GM13976 (cell line): ENCODE measurements around the gene CCT2.

Experiments
- DNase-seq: peaks from one replicate; pipeline ENCODE4 v3.0.0; 2012; ENCODE audit warnings: low spot score
- in situ Hi-C: fragments of 300-500 bp; cut with MboI; formaldehyde crosslinking; loops from one replicate; pipeline ENCODE4 v1.12.0; 2022; ENCODE audit warnings: low sequenced_read_pairs, mixed read lengths, inconsistent platforms; ENCODE audit not compliant: unreplicated experiment
- TF ChIP-seq, protein P1 (sequence below): IDR thresholded peaks from 2 replicates; pipeline ENCODE4 v1.5.1; 2012; ENCODE audit warnings: borderline replicate concordance, mild to moderate bottlenecking; ENCODE audit not compliant: insufficient read depth; ENCODE audit errors: extremely low read depth, missing control alignments, control extremely low read depth

CCT2 gene

DNA sequence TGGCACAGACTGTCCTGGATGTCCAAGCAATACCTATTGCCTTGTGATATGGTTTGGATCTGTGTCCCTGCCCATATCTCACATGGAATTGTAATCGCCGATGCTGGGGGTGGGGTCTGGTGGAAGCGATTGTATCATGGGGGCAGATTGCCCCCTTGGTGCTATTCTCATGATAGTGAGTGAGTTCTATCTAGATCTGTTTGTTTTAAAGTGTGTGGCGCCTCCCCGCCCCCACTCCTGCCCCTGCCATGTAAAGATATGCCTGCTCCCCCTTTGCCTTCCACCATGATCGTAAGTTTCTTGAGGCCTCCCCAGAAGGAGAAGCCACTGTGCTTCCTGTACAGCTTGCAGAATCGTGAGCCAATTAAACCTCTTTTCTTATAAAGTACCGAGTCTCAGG lies 42.2 kb downstream of the CCT2 start:
- no peak for DNase-seq
- TF ChIP-seq, protein P1, sequence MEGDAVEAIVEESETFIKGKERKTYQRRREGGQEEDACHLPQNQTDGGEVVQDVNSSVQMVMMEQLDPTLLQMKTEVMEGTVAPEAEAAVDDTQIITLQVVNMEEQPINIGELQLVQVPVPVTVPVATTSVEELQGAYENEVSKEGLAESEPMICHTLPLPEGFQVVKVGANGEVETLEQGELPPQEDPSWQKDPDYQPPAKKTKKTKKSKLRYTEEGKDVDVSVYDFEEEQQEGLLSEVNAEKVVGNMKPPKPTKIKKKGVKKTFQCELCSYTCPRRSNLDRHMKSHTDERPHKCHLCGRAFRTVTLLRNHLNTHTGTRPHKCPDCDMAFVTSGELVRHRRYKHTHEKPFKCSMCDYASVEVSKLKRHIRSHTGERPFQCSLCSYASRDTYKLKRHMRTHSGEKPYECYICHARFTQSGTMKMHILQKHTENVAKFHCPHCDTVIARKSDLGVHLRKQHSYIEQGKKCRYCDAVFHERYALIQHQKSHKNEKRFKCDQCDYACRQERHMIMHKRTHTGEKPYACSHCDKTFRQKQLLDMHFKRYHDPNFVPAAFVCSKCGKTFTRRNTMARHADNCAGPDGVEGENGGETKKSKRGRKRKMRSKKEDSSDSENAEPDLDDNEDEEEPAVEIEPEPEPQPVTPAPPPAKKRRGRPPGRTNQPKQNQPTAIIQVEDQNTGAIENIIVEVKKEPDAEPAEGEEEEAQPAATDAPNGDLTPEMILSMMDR = no peak
- in situ Hi-C loops = no loop called here

DNA sequence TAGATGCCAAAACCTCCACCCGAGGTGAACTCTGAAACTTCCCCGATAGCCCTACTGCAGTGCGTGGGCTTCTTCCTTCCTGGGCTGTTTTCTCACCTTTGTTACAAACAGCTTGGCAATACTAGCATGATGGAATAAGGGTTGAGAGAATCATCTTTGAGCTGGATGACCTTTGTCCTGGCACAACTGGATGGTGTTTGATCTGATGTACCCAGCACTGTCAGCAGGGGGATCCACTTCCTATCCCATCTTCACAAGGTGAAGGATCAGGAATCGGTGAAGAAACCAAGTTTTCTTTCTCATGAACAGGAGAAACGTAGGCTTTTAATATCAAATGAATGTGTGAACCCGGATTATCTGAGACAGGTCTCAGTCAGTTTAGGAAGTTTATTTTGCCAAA lies 44.9 kb downstream of the CCT2 start:
- in situ Hi-C loops = no loop called here
- TF ChIP-seq, protein P1 = no peak
- no peak for DNase-seq

DNA sequence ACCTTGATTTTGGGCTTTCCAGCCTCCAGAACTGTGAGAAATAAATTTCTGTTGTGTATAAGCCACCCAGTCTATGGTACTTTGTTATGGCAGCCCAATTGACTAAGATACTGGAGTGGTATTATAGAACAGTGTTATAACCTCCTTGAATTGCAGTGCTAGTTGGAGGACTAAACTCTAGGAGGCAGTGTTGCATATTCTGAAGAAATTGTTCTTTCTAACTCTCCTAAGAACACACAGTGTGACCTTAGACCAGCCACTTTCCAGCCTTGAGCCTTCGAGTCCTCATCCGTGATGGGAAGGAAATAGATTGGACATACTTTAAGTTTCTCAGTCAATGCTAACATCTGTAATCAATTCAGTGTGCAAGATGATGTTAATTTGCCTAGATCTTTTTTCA lies 47.8 kb downstream of the CCT2 start:
- DNase-seq = no peak
- in situ Hi-C loops = no loop called here
- TF ChIP-seq, protein P1 = no peak

DNA sequence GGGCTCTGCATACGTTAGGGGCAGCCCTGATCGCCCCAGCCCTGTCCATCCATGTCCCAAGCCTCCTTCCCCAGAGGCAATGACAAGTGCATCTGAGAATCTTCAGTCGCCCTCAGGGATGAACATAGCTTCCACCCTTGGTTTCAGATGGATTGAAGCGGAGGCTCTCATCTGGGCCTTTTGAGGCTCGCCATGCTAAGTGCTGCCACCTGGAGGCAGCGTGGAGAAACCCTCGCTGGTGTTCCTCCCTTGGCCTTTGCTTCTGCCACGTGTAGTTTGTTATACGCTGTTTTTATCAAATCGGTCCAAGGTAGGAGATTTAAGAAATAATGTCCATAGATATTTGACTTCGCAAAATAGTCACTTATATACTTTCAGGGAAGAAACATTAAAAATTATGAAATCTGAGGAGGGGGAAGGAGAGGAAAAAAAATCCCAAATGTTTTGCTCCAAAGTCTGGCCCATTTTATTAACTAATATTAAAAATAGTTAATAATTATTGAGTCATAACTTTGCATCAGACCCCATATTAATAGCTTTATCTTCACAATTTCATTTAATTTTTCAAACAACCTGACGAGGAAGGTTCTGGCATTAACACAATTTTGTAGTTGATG lies 54.2 kb downstream of the CCT2 start:
- TF ChIP-seq, protein P1 = peak; percentile 81
- in situ Hi-C loops = no loop called here
- DNase-seq = peak; percentile 76

DNA sequence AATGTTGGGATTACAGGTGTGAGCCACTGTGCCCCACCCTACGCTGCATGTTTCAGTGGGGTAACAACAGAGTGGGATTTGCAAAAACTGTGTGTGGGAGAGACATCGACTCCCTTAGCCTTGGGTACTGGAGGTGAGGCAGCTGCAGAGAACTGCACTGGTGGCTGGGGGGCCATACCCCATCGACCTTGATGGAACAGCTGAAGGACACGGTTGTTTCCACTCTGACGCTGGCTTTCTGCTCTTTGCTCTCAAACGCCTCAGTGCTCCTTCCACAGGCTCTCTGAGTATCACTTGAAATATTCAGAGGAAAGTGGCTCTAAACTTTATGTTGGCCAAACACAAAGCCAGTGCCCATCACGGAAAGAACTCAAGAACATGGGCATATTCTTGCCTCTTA lies 56.3 kb downstream of the CCT2 start:
- TF ChIP-seq, protein P1 = no peak
- in situ Hi-C loops = no loop called here

DNA sequence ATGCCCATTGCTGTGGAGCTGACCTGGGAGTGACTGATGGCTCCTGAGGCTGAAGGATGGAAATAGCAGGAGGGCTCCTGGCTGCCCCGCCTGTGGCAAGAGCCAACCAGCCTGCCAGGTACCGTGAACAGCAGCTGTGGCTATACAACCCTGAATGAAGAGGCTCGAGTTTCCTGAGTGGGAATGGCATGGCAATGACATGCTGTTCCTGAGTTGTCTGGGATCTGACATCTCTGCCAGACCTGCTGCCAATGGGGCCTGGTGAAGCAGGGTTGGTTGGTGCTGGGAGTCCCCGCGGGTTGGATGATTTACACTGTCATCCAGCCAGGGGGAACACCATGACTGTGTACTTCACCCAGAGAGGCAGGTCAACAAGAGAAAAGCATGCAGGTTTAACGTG lies 57.3 kb downstream of the CCT2 start:
- no peak for DNase-seq
- in situ Hi-C loops = no loop called here
- TF ChIP-seq, protein P1 = no peak

More for the DNA sequence above, 56.3 kb downstream of the CCT2 start:
- no peak for DNase-seq
